NCI-H2227 (cell line): Measurements from ENCODE around the gene SH3GL3.
A peak's percentile ranks its signal among the peaks of the same experiment; 100 is the strongest.

Experiments
- DNase-seq: peaks from one replicate; lab custom pipeline; 2025; ENCODE audit not compliant: unreplicated experiment; lab: John Stamatoyannopoulos, UW

The SH3GL3 gene

GRCh38 chr15:83503595-83504364, 56.6 kb downstream of the SH3GL3 start:
- DNase-seq, result no peak

DNA sequence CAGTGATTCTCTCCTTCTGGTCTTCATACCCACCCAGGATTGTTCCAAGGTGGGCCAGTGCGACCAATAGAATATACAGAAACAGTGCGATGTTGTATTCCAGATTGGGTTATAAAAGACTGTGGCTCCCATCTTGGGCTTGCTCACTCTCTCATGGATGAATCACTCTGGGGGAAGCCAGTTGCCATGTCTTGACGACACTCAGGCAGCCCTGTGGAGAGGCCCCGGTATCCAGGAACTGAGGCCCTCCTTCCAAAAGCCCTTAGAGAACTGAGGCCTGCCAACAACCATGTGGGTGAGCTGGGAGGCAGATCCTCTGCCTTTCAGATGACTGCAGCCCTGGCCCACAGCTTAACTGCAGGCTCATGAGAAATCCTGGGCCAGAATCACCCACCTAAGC, 57.2 kb downstream of the SH3GL3 start:
- DNase-seq, result no peak

DNA sequence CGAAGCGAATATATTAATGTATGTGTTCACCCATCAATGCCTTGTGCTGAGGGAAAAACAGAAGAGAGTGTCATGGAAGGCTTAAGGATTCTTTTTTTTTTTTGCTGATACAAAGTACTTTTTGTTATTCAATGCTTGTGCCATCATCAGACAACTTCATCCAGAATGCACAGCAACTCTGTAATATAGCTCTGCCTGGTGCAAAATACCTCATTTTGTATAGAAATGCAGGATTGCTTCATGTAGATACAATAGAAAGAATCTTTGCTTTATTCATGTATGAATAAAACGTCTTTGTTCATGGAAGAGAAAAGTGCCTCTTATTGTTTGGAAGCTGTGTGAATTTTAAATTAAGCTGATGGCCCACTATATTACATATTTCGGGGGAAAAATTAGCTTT, 62.9 kb downstream of the SH3GL3 start:
- no peak for DNase-seq

- DNase-seq, result no peak
Measured at GRCh38 chr15:83512459-83512858, 65.3 kb downstream of the SH3GL3 start.

- no peak for DNase-seq
Measured at GRCh38 chr15:83514584-83514983, 67.4 kb downstream of the SH3GL3 start.

DNA sequence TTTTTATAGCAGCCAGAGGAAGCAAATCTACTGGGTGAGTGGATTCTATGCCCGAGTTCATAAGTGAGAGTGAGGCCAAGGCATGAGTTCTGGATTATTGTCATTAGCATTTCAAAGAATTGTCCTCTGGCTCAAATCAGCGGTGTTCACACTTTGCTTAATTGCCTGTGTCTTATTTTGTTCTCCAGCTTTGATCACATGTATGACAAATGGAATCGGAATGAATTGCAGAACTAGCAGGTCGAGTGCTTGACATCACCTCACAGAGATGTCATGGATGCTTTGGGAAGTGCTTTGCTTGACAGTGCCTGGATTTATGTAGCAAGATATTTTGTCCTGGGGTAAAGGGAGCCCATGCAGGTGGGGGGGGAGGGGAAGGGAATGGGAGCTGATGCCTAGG, 68.0 kb downstream of the SH3GL3 start:
- no peak for DNase-seq

DNA sequence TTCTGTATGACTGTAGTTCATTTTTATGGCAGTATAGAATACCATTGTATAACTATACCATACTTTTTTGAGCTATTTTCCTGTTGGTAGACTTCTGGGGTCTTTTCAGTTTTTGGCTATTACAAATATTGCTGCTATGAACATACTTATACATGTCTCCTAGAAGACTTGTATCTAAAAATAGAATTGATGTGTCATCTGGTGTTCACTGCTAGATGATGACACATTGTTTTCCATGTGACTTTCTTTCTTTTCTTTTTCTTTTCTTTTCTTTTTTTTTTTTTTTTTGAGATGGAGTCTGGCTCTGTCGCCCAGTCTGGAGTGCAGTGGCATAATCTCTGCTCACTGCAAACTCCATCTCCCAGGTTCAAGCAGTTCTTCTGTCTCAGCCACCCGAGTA, 69.8 kb downstream of the SH3GL3 start:
- no peak for DNase-seq

- DNase-seq, result no peak
Measured at GRCh38 chr15:83526319-83526718, 79.2 kb downstream of the SH3GL3 start.

GRCh38 chr15:83533410-83533962, 86.3 kb downstream of the SH3GL3 start:
- no peak for DNase-seq

GRCh38 chr15:83537606-83538005, 90.5 kb downstream of the SH3GL3 start:
- DNase-seq, result no peak

DNA sequence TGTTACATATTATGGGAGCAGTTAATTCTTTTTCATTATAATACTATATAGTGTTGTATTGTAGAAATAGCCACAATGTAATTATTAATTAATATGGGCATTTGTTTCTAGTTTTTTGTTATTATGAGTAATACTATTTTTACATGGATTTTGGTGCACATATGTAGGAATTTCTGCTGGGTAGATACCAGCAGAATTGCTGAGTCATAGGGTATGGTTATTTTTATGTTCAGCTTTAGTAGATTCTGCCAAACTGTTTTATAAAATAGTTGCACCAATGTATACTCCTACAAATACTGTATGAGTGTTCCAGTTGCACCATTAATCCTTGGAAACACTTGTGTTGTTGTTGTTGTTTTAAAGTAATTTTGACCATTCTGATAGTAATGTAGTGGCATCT, 91.5 kb downstream of the SH3GL3 start:
- no peak for DNase-seq

DNA sequence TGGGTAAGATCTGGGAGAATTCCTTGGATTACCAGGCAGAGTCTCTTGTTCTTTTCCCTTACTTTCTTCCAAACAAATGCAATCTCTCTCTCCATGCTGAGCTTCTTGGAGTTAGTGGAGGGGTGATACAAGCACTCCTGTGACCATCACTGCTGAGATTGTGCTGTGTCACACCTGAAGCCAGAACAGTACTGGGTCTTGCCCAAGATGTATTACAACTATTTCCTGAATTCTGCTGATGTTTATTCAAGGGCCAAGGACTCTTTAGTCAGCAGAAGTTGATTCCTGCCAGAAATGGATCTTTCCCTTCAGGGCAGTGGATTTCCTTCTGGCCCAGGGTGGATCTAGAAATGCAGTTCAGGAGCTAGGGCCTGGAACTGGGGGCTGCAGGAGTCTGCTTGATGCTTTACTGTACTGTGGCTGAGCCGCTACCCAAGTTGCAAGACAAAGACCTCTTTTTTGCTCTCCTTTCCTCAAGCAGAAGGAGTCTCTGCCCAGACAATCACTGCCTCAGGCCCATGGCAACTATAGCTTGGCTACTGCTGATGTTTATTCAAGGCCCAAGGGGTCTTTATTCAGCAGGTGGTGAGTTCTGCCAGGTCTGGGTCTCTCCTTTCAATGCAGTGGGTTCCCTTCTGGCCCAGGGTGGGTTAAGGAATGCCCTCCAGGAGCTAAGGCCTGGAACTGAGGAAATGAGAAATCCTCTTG, 98.8 kb downstream of the SH3GL3 start:
- DNase-seq, result no peak

DNA sequence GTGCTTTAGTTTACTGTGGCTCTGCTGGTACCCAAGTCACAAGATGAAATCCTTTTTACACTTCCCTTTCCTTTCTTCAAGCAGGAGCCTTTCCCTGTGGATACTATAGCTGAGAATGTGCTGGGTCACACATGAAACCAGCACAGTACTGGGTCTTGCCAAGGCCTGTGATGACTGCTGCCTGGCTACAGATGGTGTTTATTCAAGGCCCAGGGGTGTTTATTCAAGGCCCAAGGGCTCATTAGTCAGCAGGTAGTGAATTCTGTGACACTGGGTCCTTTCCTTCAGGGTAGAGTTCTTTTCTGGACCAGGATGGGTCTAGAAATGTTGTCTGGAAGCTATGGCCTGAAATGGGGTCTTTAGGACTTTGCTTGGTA, 99.4 kb downstream of the SH3GL3 start:
- DNase-seq, result no peak

DNA sequence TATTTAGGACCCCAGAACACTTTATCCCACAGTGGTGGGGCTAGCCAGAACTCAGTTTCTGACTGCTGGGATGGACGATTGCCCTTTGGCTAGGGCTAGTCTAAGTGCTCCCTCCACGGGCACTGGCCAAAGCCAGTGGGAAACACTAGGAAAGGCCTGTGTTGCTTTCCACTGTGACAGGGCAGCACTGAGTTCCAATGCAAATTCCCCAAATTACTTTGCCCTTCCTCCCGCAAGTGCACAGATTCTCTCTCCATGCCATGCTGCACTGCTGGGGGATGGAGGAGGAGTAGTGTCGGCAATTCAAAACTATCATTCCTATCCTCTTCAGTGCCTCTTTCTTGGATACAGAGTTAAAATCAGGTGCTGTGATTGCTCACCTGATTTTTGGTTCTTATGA, 100.0 kb downstream of the SH3GL3 start:
- DNase-seq, result no peak

- no peak for DNase-seq
Measured at GRCh38 chr15:83549623-83550022, 102.5 kb downstream of the SH3GL3 start.

DNA sequence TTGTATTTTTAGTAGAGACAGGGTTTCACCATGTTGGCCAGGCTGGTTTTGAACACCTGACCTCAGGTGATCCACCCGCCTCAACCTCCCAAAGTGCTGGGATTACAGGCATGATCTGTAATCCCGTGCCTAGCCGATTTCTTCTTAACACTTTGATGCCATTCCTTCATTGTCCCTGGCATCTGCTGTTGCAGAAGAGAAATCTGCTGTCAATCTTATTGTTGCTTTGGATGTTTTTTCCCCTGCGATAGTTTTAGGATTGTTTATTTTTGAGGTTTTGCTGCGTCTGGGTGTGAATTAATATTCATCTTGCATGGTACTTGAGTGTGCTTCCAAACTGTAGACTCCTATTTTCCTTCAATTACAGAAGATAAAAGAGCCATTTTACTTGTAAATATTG, 107.4 kb downstream of the SH3GL3 start:
- DNase-seq, result no peak

DNA sequence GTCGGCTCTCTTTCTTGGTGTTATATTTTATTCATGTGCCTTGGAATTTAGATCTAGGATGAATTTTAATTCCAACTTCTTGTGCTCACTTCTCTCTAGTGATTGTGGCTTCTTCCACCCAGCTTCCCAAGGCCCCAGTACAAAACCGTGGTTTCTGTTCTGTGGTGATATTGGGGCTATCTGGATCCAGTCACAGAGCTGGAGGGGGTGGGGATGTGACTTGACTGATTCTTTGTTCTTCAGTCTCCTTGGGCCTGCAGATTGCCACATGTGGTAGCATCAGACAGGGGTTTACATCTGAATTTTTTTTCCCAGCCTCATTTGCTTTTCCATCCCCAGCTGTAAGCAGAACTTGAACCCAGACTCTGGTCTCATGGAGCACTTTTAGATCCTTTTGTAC, 108.2 kb downstream of the SH3GL3 start:
- DNase-seq, result no peak

DNA sequence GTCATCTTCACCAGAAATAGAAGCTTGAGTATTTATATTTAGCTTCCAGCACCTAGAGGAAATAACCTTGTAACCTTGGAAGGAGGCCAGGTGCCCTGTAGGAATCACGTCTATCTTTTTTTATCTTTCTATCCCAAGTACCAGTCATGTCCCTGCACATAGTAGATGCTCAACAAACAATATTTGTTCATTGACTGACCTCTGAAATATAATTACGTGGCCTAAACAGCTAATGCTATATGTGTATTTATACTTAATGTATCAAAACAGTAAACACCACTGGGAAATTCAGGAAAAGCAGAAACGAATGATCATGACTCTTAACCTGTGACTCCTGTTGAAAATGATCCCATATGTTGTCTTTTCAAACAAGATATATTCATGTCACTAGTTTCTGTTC, 108.9 kb downstream of the SH3GL3 start:
- DNase-seq, result no peak

GRCh38 chr15:83556754-83557153, 109.6 kb downstream of the SH3GL3 start:
- DNase-seq, result no peak

GRCh38 chr15:83558146-83558545, 111.0 kb downstream of the SH3GL3 start:
- no peak for DNase-seq

DNA sequence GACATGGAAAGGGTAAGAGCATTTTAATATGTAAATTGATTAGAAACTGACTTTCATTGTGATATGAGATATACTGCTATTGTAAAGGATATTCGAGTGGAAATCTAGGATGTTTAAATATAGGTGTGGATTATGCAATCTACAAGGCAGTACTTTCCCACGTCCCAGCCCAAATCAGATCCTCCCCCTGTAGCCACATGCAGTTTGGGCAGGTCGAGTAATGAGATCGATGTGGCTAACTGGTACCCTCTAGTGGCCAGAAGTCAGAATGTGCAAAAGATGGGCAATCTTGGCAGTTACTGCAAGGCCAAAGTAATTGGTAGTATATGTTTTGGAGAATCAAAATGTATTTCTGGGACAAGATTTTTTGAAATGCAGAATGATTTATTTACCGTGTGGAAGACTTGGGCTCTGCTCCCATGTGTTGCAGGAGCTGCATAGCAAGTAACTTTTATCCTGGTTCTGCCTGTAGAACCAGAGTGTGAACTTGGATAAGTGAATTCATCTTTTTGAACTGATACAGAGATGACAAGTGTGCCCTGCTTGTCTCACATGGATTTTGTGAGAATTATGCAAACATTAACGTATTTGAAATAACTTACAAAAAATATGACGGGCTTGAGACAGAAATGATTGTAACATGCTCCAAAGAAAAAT, 112.3 kb downstream of the SH3GL3 start:
- peak; percentile 59 for DNase-seq

DNA sequence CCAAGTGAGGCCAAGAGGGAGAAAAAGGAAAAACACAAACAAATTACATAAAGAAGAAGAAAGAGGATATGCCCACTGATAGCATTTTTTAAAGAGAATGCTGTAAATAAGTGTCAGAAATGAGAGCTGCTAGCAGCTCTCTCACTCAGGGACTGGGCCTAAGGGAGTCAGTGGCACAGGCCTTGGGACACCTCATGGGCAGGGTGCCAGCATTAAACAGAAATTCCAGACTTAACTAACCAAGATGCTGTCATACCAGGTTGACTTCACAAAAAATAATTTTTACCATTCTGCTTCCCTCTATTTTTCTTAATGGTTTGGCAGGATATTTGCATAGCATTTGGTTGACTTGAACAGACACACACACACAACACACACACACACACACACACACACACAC, 114.5 kb downstream of the SH3GL3 start:
- no peak for DNase-seq
